HuH-7 (cell line): ENCODE data around the gene MEIS2.

ENCODE experiments used
- DNase-seq: peaks from one replicate; pipeline ENCODE4 v3.0.0; 2011; ENCODE audit warnings: low spot score

Gene MEIS2

GRCh38 chr15:36878684-36879262 lies 221.6 kb downstream of the MEIS2 start:
- no peak for DNase-seq

DNA sequence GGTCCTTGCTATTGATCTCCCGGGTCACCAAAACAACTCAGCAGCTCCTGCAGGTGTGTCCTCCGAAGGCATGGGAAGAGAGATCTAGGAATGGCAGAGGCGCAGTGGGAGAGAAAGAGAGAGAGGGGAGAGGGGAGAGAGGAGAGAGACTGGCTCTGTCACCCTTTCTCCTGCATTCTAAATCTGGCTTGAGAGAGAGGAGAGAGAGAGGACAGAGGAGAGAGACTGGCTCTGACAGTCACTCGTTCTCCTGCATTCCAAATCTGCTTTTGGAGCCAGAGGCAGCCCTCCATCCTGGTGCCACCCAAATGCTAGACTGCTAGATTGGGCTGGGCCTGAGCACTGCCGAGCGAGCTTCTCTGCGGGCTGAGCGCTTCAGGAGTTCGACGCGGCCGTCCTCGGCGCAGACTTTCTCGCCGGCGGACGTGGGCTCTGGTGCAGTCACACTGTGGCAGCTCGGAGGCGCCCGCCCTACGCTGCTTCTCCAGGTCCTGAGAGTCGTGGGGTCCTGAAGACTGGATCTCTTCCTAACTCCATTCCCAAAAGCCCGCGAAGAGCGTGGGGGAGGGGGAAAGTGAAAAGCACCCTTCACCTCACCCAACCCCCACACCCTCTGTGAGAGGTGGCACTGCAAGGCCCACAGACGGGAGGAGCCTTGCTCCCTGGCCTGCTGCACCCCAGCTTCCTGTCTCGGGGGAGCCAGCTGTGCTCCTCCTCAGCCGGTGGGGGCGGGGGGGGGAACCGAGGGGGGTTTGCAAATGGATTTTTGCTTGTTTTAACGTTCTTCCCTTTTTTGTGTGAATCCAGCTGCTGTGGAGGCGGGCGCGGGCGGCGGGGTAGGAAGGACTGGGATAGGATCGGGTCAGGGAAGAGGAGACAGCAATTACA lies 222.3 kb downstream of the MEIS2 start:
- no peak for DNase-seq

GRCh38 chr15:36877294-36877693 lies 223.1 kb downstream of the MEIS2 start:
- no peak for DNase-seq

- no peak for DNase-seq
Measured at GRCh38 chr15:36875740-36876334, 224.5 kb downstream of the MEIS2 start.

DNA sequence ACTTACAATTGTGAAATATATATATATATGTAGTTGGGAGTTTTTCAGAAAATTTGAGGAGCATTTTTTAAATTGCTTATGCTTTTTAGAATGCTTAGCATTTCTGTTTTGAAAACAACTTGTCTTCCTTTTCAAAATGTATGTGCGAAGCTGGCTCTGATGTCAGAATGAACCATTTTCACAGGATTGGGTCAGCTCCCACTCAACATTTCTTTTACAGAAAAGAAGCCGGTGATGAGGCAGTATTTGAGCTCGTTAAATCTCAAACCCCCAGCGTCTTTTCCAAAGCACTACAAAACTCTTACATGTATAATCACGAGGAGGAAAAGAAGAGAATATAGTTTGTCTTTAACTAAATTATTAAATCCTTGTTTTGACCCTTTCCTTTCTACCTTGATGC lies 225.4 kb downstream of the MEIS2 start:
- no peak for DNase-seq

DNA sequence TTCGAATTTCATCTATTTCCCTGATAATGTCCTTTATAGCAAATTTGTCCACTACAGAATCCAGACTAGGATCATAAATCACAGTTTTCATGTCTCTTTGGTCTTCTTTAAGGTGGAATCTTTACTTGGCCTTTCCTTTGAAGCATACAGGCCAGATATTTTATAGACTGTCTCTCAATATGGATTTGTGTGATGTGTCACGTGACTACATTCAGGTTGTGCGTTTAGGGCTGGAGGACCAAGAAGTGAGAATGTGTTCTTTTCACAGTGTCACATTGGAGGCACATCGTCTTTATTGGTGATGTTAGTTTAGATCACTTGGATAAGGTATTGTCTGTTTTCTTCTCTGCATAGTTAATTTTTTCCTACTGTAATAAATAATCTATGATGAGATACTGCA lies 232.9 kb downstream of the MEIS2 start:
- DNase-seq: no peak

DNA sequence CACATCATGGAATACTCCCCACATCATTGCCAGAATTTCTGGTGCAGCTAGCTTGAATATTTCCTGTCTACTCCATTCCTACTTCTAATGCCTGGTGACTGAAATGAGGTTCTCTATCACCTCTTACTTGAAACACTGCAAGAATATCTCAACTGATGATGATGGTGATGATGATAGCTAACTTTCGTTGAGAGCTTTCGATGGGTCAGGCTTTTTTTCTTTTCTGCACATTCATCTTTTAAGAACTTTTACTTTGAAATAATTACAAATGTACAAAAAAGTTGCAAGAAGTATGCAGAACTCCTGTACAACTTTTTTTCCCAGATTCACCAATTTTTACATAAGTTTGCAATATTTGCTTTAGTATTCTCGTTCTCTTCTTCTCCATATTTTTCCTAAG lies 233.5 kb downstream of the MEIS2 start:
- no peak for DNase-seq

DNA sequence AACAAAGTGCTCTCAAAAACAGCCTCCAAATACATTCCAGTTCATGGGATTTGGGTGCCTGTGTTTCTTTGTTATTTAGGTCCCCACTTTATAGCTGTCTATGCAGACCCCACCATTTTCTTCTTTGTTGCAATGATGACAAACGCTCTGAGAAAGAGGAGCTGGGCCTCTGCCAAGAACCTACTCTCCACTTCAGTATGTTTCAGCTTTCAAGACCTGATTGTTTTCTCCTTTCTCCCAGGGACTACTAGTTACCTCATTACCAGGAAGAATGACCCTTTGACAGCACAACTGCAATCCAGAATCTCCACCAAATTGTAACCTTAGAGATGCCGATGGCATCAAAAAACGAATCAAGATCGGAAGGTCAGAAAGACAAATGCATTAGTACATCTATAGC lies 236.8 kb downstream of the MEIS2 start:
- DNase-seq: no peak

DNA sequence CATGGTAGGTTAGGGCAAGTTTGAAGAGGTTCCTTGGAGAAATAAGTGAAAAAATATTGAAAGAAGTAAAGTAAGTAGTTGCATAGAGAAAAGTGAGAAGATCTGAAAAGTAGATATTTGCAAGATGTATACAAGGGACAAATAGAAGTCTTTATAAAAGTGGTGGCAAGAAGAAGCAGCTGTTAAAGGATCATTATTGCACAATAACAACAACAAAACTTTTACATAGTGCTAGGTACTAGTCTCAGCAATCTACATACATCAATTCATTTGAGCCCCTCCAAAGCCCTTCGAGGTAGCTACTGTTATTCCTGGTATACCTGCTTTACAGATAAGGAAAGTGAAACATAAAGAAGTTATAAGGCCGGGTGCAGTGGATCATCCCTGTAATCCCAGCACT lies 239.6 kb downstream of the MEIS2 start:
- DNase-seq: no peak

DNA sequence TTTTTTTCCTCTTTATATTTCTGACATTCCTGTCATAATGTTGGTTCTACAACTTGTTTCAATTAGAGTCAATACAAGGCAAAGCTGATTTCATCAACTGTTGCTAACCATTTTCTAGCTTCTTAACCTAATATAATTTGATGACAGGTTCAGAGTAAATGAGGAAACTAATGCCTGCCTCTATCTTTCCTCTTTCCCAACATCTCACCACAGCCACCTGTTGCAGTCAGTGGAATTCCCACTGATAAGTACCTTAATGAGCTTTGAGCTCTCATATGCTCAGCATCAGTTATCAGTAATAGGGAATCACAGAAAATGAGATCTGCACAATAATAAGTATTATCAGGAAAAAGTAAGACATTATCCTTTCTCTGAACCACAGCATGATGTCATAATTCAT lies 241.9 kb downstream of the MEIS2 start:
- DNase-seq: no peak

- no peak for DNase-seq
Measured at GRCh38 chr15:36856339-36856973, 243.9 kb downstream of the MEIS2 start.

GRCh38 chr15:36850864-36851263 lies 249.5 kb downstream of the MEIS2 start:
- DNase-seq: no peak

DNA sequence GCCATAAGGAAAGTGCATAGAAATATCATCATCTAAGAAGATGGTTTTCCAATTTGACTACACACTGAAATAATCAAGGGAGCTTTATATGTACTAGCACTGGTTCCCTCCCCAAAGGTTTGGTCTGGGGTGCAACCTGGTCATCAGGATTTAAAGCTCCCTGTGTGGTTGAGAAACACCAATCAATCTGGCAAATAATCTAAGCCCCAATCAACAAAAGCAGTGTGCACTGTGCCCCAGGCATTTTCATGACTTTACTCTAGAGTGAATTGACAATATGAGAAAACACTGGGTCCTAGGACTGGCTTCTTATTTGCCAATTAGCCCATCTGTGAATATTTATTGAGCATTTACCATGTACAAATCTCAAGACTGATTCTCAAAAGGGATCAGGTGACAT lies 255.1 kb downstream of the MEIS2 start:
- DNase-seq: no peak

DNA sequence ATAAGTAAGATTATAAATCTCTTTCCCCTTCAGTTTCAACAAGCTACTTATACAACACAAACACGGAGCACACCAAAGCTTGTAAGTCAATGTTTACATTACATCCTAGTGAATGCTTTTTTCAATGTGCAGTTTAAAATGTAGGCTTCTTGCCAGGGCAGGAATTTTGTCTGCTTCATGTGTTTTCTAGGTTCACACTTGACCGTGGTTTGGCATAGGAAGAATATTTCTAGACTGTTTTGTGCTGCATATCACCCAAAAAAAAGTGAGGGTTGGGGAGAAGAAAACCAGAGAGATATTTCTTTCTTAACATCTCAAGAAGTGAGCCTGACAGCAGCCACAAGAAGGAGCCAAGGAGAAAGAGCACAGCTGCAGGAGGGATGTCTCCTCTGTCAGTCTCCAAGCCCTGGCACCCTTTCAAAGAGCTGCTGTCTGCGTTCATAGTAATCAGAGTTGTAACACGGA lies 255.8 kb downstream of the MEIS2 start:
- no peak for DNase-seq

DNA sequence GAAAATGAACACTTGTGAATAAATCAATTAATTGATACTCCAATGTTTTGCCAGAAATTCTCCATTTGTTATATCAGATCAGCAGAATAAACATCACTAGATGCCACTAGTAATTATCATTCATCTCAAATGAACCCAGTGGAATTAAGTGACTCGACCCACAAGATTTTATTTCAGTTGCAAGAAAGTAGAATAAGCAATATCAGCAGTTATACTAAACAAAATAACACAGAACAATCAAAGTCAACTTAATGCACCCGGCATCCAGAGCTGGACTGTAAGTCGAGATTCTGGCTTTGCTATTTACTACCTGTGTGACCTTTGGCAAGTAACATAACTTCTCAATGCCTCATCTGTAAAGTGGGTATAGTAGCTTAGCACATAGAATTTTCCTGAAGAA lies 256.5 kb downstream of the MEIS2 start:
- no peak for DNase-seq

DNA sequence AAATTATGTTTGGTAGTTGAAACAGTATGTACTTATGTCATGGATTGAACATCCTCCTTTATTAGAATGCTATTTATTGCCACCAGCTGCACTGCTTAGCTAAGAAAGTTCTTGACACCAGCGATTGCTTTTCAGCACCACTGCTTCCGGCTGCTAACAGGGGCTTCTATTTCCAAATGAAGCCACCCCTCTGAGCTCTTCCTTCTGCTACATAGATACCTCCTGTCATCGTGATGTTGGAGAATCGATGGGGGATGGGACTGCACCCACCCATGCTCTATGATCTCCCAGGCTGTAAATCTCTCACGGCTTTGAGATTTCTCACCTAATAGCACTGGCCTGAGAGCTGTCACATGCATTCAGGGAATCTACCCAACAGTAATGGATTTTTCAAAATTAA lies 259.2 kb downstream of the MEIS2 start:
- no peak for DNase-seq
